A549 (cell line): ENCODE results near the gene TTYH2. TPM values are rescaled to one million over a fixed set of nuclear protein-coding genes. Genes with fewer than 3 reads are reported as not detected.

Experiments
- ATAC-seq, 2 experiments: fragments of 200-7000 bp in 1 of 2; fragments of >200 bp in 1 of 2; cut with Nextera tagmentation in 1 of 2; cut with Tn5 transposase in 1 of 2; 3 replicates each; pipeline versions ENCODE4 v1.8.0 to v1.9.1; 2018 to 2020; ENCODE audit warnings: mild to moderate bottlenecking in 1 of 2, moderate library complexity in 1 of 2
- CTCF ChIA-PET: fragments of 300-600 bp; sonication (Branson Sonifier 250); formaldehyde crosslinking; extraction: SDS; loops from one replicate; lab custom pipeline; 2021; ENCODE audit warnings: antibody characterized with exemption, inconsistent platforms; lab: Yijun Ruan, JAX
- POLR2A ChIA-PET: fragments of 350-600 bp; formaldehyde crosslinking; extraction: SDS; loops from one replicate; lab custom pipeline; 2021; ENCODE audit warnings: antibody characterized with exemption, inconsistent platforms; lab: Yijun Ruan, JAX
- DNase-seq, 2 experiments: peaks; one replicate each; pipeline versions ENCODE4 v3.0.0 to v3.0.0-alpha.2; 2011 to 2016; ENCODE audit warnings: low read depth in 1 of 2, low spot score in 1 of 2
- FAIRE-seq: peaks from 2 replicates; lab custom pipeline; 2011; peaks lifted over from hg19 to GRCh38; lab: Jason Lieb, UNC
- H3K27ac ChIP-seq, 2 experiments: fragments of >200 bp; sonication (Bioruptor Twin); formaldehyde crosslinking; 3 replicates each; pipeline ENCODE4 v1.5.1; 2016 to 2017
- H3K4me1 ChIP-seq: fragments of >200 bp; sonication (Bioruptor Twin); formaldehyde crosslinking; 3 replicates; pipeline ENCODE4 v1.6.1; 2016
- H3K4me2 ChIP-seq: fragments of >200 bp; sonication (Bioruptor Twin); formaldehyde crosslinking; 3 replicates; pipeline ENCODE4 v1.6.1; 2016
- H3K4me3 ChIP-seq: fragments of >200 bp; sonication (Bioruptor Twin); formaldehyde crosslinking; 3 replicates; pipeline ENCODE4 v1.5.1; 2016
- H3K9me3 ChIP-seq: fragments of >200 bp; sonication (Bioruptor Twin); formaldehyde crosslinking; 3 replicates; pipeline ENCODE4 v1.6.1; 2016
- BHLHE40 ChIP-seq: IDR thresholded peaks from 2 replicates; pipeline ENCODE4 v1.6.1; 2012; ENCODE audit warnings: low read depth, low read length, inconsistent platforms
- CBX2 ChIP-seq: fragments of 200-600 bp; sonication (generic); IDR thresholded peaks from 2 replicates; pipeline ENCODE4 v1.6.1; 2016; ENCODE audit warnings: low read depth, mild to moderate bottlenecking, borderline replicate concordance
- CEBPB ChIP-seq, 2 experiments: fragments of >200 bp in 1 of 2; sonication (Bioruptor Twin) in 1 of 2; formaldehyde crosslinking in 1 of 2; IDR thresholded peaks; 2 replicates each; pipeline ENCODE4 v1.6.1; 2012 to 2016
- E2F6 ChIP-seq: IDR thresholded peaks from 2 replicates; pipeline ENCODE4 v1.6.1; 2012; ENCODE audit warnings: low read depth, borderline replicate concordance
- EHF ChIP-seq: fragments of 250-450 bp; sonication (Bioruptor Pico); IDR thresholded peaks from 2 replicates; pipeline ENCODE4 v1.5.0; 2020; ENCODE audit warnings: mild to moderate bottlenecking
- EHMT2 ChIP-seq: fragments of 200-600 bp; sonication (generic); IDR thresholded peaks from 2 replicates; pipeline ENCODE4 v1.6.1; 2016; ENCODE audit warnings: antibody characterized with exemption, low read depth, mild to moderate bottlenecking, moderate library complexity
- ELK1 ChIP-seq: fragments of 150-350 bp; IDR thresholded peaks from 2 replicates; pipeline ENCODE4 v1.6.1; 2014; ENCODE audit warnings: low read depth, mild to moderate bottlenecking, low read length
- ESRRA ChIP-seq: fragments of 150-350 bp; IDR thresholded peaks from 2 replicates; pipeline ENCODE4 v1.6.1; 2014; ENCODE audit warnings: mild to moderate bottlenecking, low read length, borderline replicate concordance
- HDAC2 ChIP-seq: fragments of 200-600 bp; sonication (generic); IDR thresholded peaks from 2 replicates; pipeline ENCODE4 v1.6.1; 2016
- HOXA7 ChIP-seq: fragments of 250-450 bp; sonication (Bioruptor Pico); IDR thresholded peaks from 2 replicates; pipeline ENCODE4 v1.5.0; 2020; ENCODE audit warnings: mild to moderate bottlenecking, moderate library complexity
- JUN ChIP-seq, 2 experiments: fragments of >200 bp; sonication (Bioruptor Twin); formaldehyde crosslinking; IDR thresholded peaks; 2 replicates in 1 of 2; 3 replicates in 1 of 2; pipeline ENCODE4 v1.6.1; 2016 to 2017
- JUNB ChIP-seq: fragments of >200 bp; sonication (Bioruptor Twin); formaldehyde crosslinking; IDR thresholded peaks from 2 replicates; pipeline ENCODE4 v1.6.1; 2016
- MAZ ChIP-seq: fragments of 150-350 bp; IDR thresholded peaks from 2 replicates; pipeline ENCODE4 v1.6.1; 2014; ENCODE audit warnings: antibody characterized with exemption, low read depth, low read length, borderline replicate concordance
- NFE2L2 ChIP-seq: fragments of 150-350 bp; conservative IDR thresholded peaks from 2 replicates; pipeline ENCODE4 v1.6.1; 2014; ENCODE audit warnings: low read length
- POLR2A ChIP-seq: IDR thresholded peaks from 2 replicates; pipeline ENCODE4 v1.6.1; 2012; ENCODE audit warnings: mild to moderate bottlenecking, low read length
- RAD21 ChIP-seq, 2 experiments: fragments of >200 bp in 1 of 2; sonication (Bioruptor Twin) in 1 of 2; formaldehyde crosslinking in 1 of 2; IDR thresholded peaks in 1 of 2; conservative IDR thresholded peaks in 1 of 2; 2 replicates in 1 of 2; 3 replicates in 1 of 2; pipeline ENCODE4 v1.6.1; 2012 to 2018; ENCODE audit warnings: inconsistent platforms in 1 of 2
- RCOR1 ChIP-seq: fragments of 150-350 bp; IDR thresholded peaks from 2 replicates; pipeline ENCODE4 v1.6.1; 2014; ENCODE audit warnings: antibody characterized with exemption, low read length, low read depth
- RFX5 ChIP-seq: fragments of 450-650 bp; IDR thresholded peaks from 2 replicates; pipeline ENCODE4 v1.7.1; 2014; ENCODE audit warnings: antibody characterized with exemption, mild to moderate bottlenecking, moderate library complexity
- RNF2 ChIP-seq: fragments of 200-600 bp; sonication (generic); IDR thresholded peaks from 2 replicates; pipeline ENCODE4 v1.6.1; 2016; ENCODE audit warnings: low read depth, mild to moderate bottlenecking, antibody characterized with exemption, moderate library complexity, borderline replicate concordance
- SREBF2 ChIP-seq: fragments of 450-650 bp; IDR thresholded peaks from 2 replicates; pipeline ENCODE4 v1.6.1; 2014; ENCODE audit warnings: mild to moderate bottlenecking, moderate library complexity
- TP53 ChIP-seq: fragments of 250-450 bp; sonication (Bioruptor Pico); IDR thresholded peaks from 2 replicates; pipeline ENCODE4 v1.5.0; 2021; ENCODE audit warnings: mild to moderate bottlenecking, moderate library complexity
- WGBS: methylation state at CpG from one replicate; pipeline ENCODE4 v1.1.6; 2017; ENCODE audit errors: missing lambda C conversion rate; 5-methylcytosine and 5-hydroxymethylcytosine counted together
- polyA plus RNA-seq, 4 experiments: library from polyadenylated mRNA; depleted of rRNA in 3 of 4; stranded (reverse); fragments of >200 nt; fragmentation: RNase III in 1 of 4; extraction: RNeasy Plus Mini Kit Qiagen cat#74134 plus additional on column Dnase treatment in 1 of 4; gene quantifications; 2 replicates in 3 of 4; 3 replicates in 1 of 4; pipeline ENCODE4 v1.2.3, GENCODE V29; 2011 to 2017
- TF ChIP-seq, protein P1 (sequence below): IDR thresholded peaks from 2 replicates; pipeline ENCODE4 v1.6.1; 2012
- TF ChIP-seq, protein P2 (sequence below): fragments of >200 bp; sonication (Bioruptor Twin); formaldehyde crosslinking; IDR thresholded peaks from 3 replicates; pipeline ENCODE4 v1.5.1; 2016
- TF ChIP-seq, protein P3 (sequence below): IDR thresholded peaks from 2 replicates; pipeline ENCODE4 v1.6.1; 2012

Gene TTYH2
- polyA plus RNA-seq, 2 of the 4 experiments (the other 2 are of a cell fraction), result 1.4 to 1.7 TPM

DNA sequence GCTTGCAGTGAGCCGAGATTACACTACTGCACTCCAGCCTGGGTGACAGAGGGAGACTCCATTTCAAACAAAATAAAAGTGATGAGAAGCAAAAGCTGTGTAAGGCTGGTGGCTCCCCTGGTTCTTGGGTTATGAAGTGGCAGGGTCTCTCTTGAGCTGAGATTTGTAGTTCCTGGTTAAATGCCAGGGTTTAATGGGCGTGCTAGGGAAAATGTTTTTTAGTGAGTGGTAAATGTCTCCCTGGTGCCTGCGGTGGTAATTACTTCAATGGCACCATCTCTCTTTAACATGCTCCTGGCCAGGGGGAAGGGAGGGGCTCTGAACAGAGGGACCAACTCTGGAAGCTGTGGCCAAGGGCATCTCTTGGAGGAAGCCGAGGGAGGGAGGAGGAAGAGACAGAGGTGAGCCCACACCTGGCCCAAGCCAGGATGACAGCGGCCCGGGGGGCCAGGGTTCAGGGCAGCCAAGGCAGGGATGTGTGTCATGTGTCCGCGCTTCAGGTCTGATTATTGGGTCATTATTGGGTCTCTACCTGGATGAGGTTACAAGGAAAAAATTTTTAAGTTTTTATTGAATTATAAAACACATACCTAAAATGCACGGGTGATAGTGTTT lies 27.7 kb upstream of the TTYH2 start:
- no peak overlapping the region for H3K27ac ChIP-seq
- no peaks in the 10 kb centered on the region for H3K9me3 ChIP-seq
- CTCF ChIA-PET, result interaction anchor here (1.7 to 17.0 kb wide), 3 partner anchors 9 to 96 kb away, joined by 5 to 215 read pairs (median 8); partner anchors contain the start of gene RPL38
- TF ChIP-seq EHF (no peak), MAZ (no peak), RCOR1 (no peak), HDAC2 (no peak), RFX5 (no peak), NFE2L2 (no peak), RNF2 (no peak), HOXA7 (no peak), CEBPB (IDR thresholded peaks at IDR 0.05) (no peak), E2F6 (no peak), CBX2 (no peak), ESRRA (no peak), ELK1 (no peak)
- TF ChIP-seq, protein P1, sequence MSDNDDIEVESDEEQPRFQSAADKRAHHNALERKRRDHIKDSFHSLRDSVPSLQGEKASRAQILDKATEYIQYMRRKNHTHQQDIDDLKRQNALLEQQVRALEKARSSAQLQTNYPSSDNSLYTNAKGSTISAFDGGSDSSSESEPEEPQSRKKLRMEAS, result no peak
- TF ChIP-seq, protein P2, sequence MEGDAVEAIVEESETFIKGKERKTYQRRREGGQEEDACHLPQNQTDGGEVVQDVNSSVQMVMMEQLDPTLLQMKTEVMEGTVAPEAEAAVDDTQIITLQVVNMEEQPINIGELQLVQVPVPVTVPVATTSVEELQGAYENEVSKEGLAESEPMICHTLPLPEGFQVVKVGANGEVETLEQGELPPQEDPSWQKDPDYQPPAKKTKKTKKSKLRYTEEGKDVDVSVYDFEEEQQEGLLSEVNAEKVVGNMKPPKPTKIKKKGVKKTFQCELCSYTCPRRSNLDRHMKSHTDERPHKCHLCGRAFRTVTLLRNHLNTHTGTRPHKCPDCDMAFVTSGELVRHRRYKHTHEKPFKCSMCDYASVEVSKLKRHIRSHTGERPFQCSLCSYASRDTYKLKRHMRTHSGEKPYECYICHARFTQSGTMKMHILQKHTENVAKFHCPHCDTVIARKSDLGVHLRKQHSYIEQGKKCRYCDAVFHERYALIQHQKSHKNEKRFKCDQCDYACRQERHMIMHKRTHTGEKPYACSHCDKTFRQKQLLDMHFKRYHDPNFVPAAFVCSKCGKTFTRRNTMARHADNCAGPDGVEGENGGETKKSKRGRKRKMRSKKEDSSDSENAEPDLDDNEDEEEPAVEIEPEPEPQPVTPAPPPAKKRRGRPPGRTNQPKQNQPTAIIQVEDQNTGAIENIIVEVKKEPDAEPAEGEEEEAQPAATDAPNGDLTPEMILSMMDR, result no peak
- H3K4me3 ChIP-seq, result no peak overlapping the region
- ATAC-seq, result no peak
- 44% methylated on average over 9 of the region's 9 CpGs for WGBS
- DNase-seq, result no peak
- no peak for FAIRE-seq
- no peaks in the 10 kb centered on the region for H3K4me1 ChIP-seq
- POLR2A ChIA-PET, result no interaction called here
- H3K4me2 ChIP-seq, result no peak overlapping the region

GRCh38 chr17:74186498-74186897 lies 26.9 kb upstream of the TTYH2 start:
- CTCF ChIA-PET, result interaction anchor here (1.7 to 17.0 kb wide), 3 partner anchors 10 to 15 kb away, joined by 8 to 215 read pairs (median 57); partner anchors contain the start of gene RPL38
- Histone ChIP-seq H3K9me3 (no peaks in the 10 kb centered on the region), H3K4me2 (no peak overlapping the region), H3K4me3 (no peak overlapping the region), H3K27ac (no peak overlapping the region), H3K4me1 (peaks cover 3% of the 10 kb centered on the region; the same call in 1 of the 3 replicates)
- WGBS, result 76% methylated on average over 20 of the region's 20 CpGs
- FAIRE-seq (no peak), ATAC-seq (no peak), DNase-seq (no peak)
- TF ChIP-seq EHMT2, result no peak
- no peak for TF ChIP-seq RNF2
- TF ChIP-seq, protein P1, result no peak
- TF ChIP-seq POLR2A, result no peak
- TF ChIP-seq TP53 (CRISPR knock-in tag), result no peak
- TF ChIP-seq, protein P3, sequence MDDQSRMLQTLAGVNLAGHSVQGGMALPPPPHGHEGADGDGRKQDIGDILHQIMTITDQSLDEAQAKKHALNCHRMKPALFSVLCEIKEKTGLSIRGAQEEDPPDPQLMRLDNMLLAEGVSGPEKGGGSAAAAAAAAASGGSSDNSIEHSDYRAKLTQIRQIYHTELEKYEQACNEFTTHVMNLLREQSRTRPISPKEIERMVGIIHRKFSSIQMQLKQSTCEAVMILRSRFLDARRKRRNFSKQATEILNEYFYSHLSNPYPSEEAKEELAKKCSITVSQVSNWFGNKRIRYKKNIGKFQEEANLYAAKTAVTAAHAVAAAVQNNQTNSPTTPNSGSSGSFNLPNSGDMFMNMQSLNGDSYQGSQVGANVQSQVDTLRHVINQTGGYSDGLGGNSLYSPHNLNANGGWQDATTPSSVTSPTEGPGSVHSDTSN, result no peak
- TF ChIP-seq RCOR1, result no peak
- no peak for TF ChIP-seq RAD21 (conservative IDR thresholded peaks at IDR 0.05 in 1 of 2, IDR thresholded peaks at IDR 0.05 in 1 of 2)
- TF ChIP-seq BHLHE40, result no peak
- no peak for TF ChIP-seq JUNB
- TF ChIP-seq JUN (IDR thresholded peaks at IDR 0.05), result no peak
- no peak for TF ChIP-seq MAZ
- no peak for TF ChIP-seq SREBF2
- POLR2A ChIA-PET, result no interaction called here
